IMR-90 (cell line): ENCODE results near the gene DUSP16. TPM values are rescaled to one million over a fixed set of nuclear protein-coding genes. Genes with fewer than 3 reads are reported as not detected.

Source experiments
- ATAC-seq: fragments of 200-7000 bp; cut with Tn5 transposase; 2 replicates; pipeline ENCODE4 v1.9.1; 2020; ENCODE audit warnings: low read depth, mild to moderate bottlenecking, moderate library complexity
- BruUV-seq: library from RNA; stranded (reverse); fragments of 400-500 nt; replicated peaks from 2 replicates; lab custom pipeline; 2021; lab: Mats Ljungman, UMichigan
- CTCF ChIA-PET: fragments of 300-600 bp; formaldehyde crosslinking; extraction: SDS; loops from one replicate; lab custom pipeline; 2021; ENCODE audit warnings: antibody characterized with exemption; lab: Yijun Ruan, JAX
- POLR2A ChIA-PET: fragments of 300-600 bp; sonication (Branson Sonifier 250); formaldehyde crosslinking; loops from one replicate; lab custom pipeline; 2022; ENCODE audit warnings: antibody characterized with exemption; ENCODE audit not compliant: unreplicated experiment; lab: Charles Lee
- DNase-seq: peaks from one replicate; pipeline ENCODE4 v3.0.0; 2013
- H2AFZ ChIP-seq: replicated peaks from 2 replicates; pipeline ENCODE3; 2013; ENCODE audit warnings: low read length, mild to moderate bottlenecking; ENCODE audit not compliant: poor library complexity
- H2AK5ac ChIP-seq: 2 replicates; pipeline ENCODE4 v1.6.1; 2013; ENCODE audit warnings: low read depth, low read length, inconsistent platforms
- H2AK9ac ChIP-seq: replicated peaks from 2 replicates; pipeline ENCODE3; 2013; ENCODE audit warnings: mild to moderate bottlenecking, low read depth, low read length, moderate library complexity; ENCODE audit not compliant: poor library complexity
- H2BK120ac ChIP-seq: 2 replicates; pipeline ENCODE4 v1.6.1; 2013; ENCODE audit warnings: low read depth, low read length, inconsistent platforms
- H2BK15ac ChIP-seq: 3 replicates; pipeline ENCODE4 v1.6.1; 2013; ENCODE audit warnings: low read depth, low read length, inconsistent platforms
- H2BK20ac ChIP-seq: 2 replicates; pipeline ENCODE4 v1.6.1; 2013; ENCODE audit warnings: low read depth, mild to moderate bottlenecking, inconsistent platforms, low read length, moderate library complexity
- H2BK5ac ChIP-seq: 2 replicates; pipeline ENCODE4 v1.6.1; 2013; ENCODE audit warnings: mild to moderate bottlenecking, low read depth, low read length, inconsistent platforms; ENCODE audit not compliant: poor library complexity, severe bottlenecking
- H3K14ac ChIP-seq: replicated peaks from 2 replicates; pipeline ENCODE4 v1.6.1; 2013; ENCODE audit warnings: low read depth, low read length, inconsistent platforms
- H3K18ac ChIP-seq: 2 replicates; pipeline ENCODE4 v1.6.1; 2013; ENCODE audit warnings: low read depth, low read length, control low read depth
- H3K23ac ChIP-seq: 2 replicates; pipeline ENCODE4 v1.6.1; 2013; ENCODE audit warnings: low read depth, low read length, inconsistent platforms
- H3K27ac ChIP-seq: 2 replicates; pipeline ENCODE4 v1.5.1; 2013; ENCODE audit warnings: mild to moderate bottlenecking, control low read depth, low read length; ENCODE audit not compliant: insufficient read depth
- H3K27me3 ChIP-seq: 2 replicates; pipeline ENCODE4 v1.6.1; 2013; ENCODE audit warnings: low read length; ENCODE audit not compliant: control insufficient read depth, insufficient read depth
- H3K36me3 ChIP-seq: 2 replicates; pipeline ENCODE4 v1.6.1; 2013; ENCODE audit warnings: low read length, mixed read lengths; ENCODE audit not compliant: control insufficient read depth, insufficient read depth
- H3K4ac ChIP-seq: 2 replicates; pipeline ENCODE4 v1.6.1; 2013; ENCODE audit warnings: low read depth, low read length, inconsistent platforms
- H3K4me1 ChIP-seq: 2 replicates; pipeline ENCODE4 v1.6.1; 2013; ENCODE audit warnings: low read length, mixed read lengths; ENCODE audit not compliant: control insufficient read depth, insufficient read depth
- H3K4me2 ChIP-seq: 2 replicates; pipeline ENCODE4 v1.6.1; 2013; ENCODE audit warnings: low read depth, mild to moderate bottlenecking, control low read depth, low read length, moderate library complexity
- H3K4me3 ChIP-seq: 2 replicates; pipeline ENCODE4 v1.5.1; 2013; ENCODE audit warnings: low read depth, mild to moderate bottlenecking, control low read depth, low read length, moderate library complexity; ENCODE audit not compliant: insufficient read depth
- H3K56ac ChIP-seq: 2 replicates; pipeline ENCODE4 v1.6.1; 2013; ENCODE audit warnings: low read length, inconsistent platforms; ENCODE audit not compliant: insufficient read depth; ENCODE audit errors: extremely low read depth
- H3K79me1 ChIP-seq, 2 experiments: 2 replicates each; pipeline ENCODE4 v1.6.1; 2013; ENCODE audit warnings: low read length in 2 of 2, inconsistent platforms in 1 of 2, low read depth in 1 of 2
- H3K9ac ChIP-seq: 2 replicates; pipeline ENCODE4 v1.6.1; 2013; ENCODE audit warnings: low read depth, low read length, control low read depth
- H3K9me1 ChIP-seq: 2 replicates; pipeline ENCODE4 v1.6.1; 2013; ENCODE audit warnings: low read length, inconsistent platforms; ENCODE audit not compliant: insufficient read depth
- H3K9me3 ChIP-seq: 2 replicates; pipeline ENCODE4 v1.6.1; 2013; ENCODE audit warnings: low read length; ENCODE audit not compliant: control insufficient read depth, insufficient read depth
- H4K20me1 ChIP-seq: 2 replicates; pipeline ENCODE4 v1.6.1; 2013; ENCODE audit warnings: low read length, inconsistent platforms; ENCODE audit not compliant: insufficient read depth
- H4K5ac ChIP-seq: 2 replicates; pipeline ENCODE4 v1.6.1; 2013; ENCODE audit warnings: mild to moderate bottlenecking, low read depth, low read length, control low read depth
- H4K8ac ChIP-seq, 2 experiments: 2 replicates each; pipeline ENCODE4 v1.6.1; 2013; ENCODE audit warnings: low read depth in 2 of 2, low read length in 2 of 2, control low read depth in 1 of 2, inconsistent platforms in 1 of 2
- H4K91ac ChIP-seq: 2 replicates; pipeline ENCODE4 v1.6.1; 2013; ENCODE audit warnings: low read depth, low read length, inconsistent platforms; ENCODE audit not compliant: insufficient read depth
- CEBPB ChIP-seq: IDR thresholded peaks from 2 replicates; pipeline ENCODE4 v1.6.1; 2012; ENCODE audit warnings: low read depth, low read length, improper control_type of control experiment
- POLR2A ChIP-seq: IDR thresholded peaks from 2 replicates; pipeline ENCODE4 v1.6.1; 2012; ENCODE audit warnings: mild to moderate bottlenecking, low read depth, low read length
- WGBS, 2 experiments: methylation state at CpG; one replicate each; pipeline versions ENCODE4 v1.1.5 to v1.1.7; 2013; ENCODE audit warnings: missing lambda C conversion rate in 2 of 2; ENCODE audit not compliant: insufficient read length in 1 of 2; ENCODE audit errors: extremely low coverage in 2 of 2; 5-methylcytosine and 5-hydroxymethylcytosine counted together
- dilution Hi-C: fragments of 300-500 bp; cut with HindIII; formaldehyde crosslinking; loops from one replicate; pipeline ENCODE4 v1.14.3; 2018; ENCODE audit warnings: low sequenced_read_pairs; ENCODE audit not compliant: unreplicated experiment
- in situ Hi-C: fragments of 300-500 bp; cut with MboI; formaldehyde crosslinking; loops from 3 replicates; pipeline ENCODE4 v1.14.3; 2019; ENCODE audit warnings: low sequenced_read_pairs, inconsistent platforms, mixed read lengths
- intact Hi-C: fragments of 100-400 bp; cut with micrococcal nuclease; formaldehyde crosslinking; loops from 2 replicates; pipeline ENCODE4 v1.10.0; 2022
- polyA plus RNA-seq, 3 experiments: library from polyadenylated mRNA; depleted of rRNA; stranded (reverse); fragments of >200 nt; gene quantifications; 2 replicates each; pipeline ENCODE4 v1.2.3, GENCODE V29; 2012; ENCODE audit warnings: low replicate concordance in 1 of 3
- total RNA-seq: library from RNA; depleted of rRNA; stranded (reverse); fragments of >200 nt; gene quantifications from 2 replicates; pipeline ENCODE4 v1.2.3, GENCODE V29; 2012

DUSP16 gene
- total and polyA plus RNA-seq, 2 of the 4 experiments (the other 2 are of a cell fraction), result 4.7 to 10.0 TPM

DNA sequence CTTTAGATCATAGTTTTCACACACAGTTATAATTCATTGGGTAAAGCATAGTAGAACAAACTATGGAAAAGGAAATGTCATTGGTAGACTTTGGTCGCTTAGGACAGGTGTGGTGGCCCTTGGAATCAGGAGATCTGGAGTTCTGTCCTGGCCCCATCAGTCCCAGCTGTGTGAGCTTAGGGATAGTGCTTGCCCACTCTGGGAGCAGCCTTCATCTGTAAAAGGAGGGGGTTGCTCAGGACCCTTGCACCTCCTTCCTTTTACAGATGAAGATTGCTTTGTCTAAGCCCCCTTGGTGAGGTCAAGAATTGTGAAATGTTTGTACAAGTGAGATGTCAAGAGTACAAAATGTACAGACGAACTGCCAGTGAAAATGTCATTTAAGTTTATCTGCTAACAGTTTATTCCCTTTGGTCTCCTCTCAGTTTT, 112.6 kb downstream of the DUSP16 start:
- dilution Hi-C loops (no loop called here), in situ Hi-C loops (no loop called here), intact Hi-C loops (no loop called here)
- no peaks in the 10 kb centered on the region for H3K9me1 ChIP-seq
- H3K4me2 ChIP-seq, result no peak overlapping the region
- no CpG with 5 or more reads among the region's 2 CpGs for WGBS, 2 experiments
- no peaks in the 10 kb centered on the region for H4K20me1 ChIP-seq
- H2BK15ac ChIP-seq, result no peak overlapping the region
- no peak overlapping the region for H3K9ac ChIP-seq
- H3K36me3 ChIP-seq, result no peaks in the 10 kb centered on the region
- H3K27ac ChIP-seq, result no peak overlapping the region
- H4K91ac ChIP-seq, result no peak overlapping the region
- H3K23ac ChIP-seq, result no peak overlapping the region
- no peak overlapping the region for H2BK20ac ChIP-seq
- H3K14ac ChIP-seq, result no peak overlapping the region
- H2AK5ac ChIP-seq, result no peak overlapping the region
- H2BK5ac ChIP-seq, result no peak overlapping the region
- no peak overlapping the region for H4K5ac ChIP-seq
- H2AK9ac ChIP-seq, result no peak overlapping the region
- H4K8ac ChIP-seq, result no peak overlapping the region
- no peaks in the 10 kb centered on the region for H3K27me3 ChIP-seq
- H3K4me1 ChIP-seq, result peaks cover 7% of the 10 kb centered on the region
- no peak overlapping the region for H2BK120ac ChIP-seq
- 0 out of 4 replicates have a peak, but pooled peaks cover 2 to 9% of the 10 kb centered on the region in 2 experiments for H3K79me1 ChIP-seq
- ChIA-PET POLR2A (no interaction called here), CTCF (no interaction called here)
- no peak overlapping the region for H2AFZ ChIP-seq
- no peaks in the 10 kb centered on the region for H3K9me3 ChIP-seq
- BruUV-seq, result no TSS peak
- DNase-seq, result no peak
- no peak for ATAC-seq
- H3K56ac ChIP-seq, result no peak overlapping the region
- no peak overlapping the region for H3K18ac ChIP-seq
- H3K4me3 ChIP-seq, result no peak overlapping the region
- H3K4ac ChIP-seq, result no peak overlapping the region
- TF ChIP-seq CEBPB, result no peak
- no peak for TF ChIP-seq POLR2A
